WTC11 (cell line): Measurements from ENCODE around the gene OOSP2. TPM values are rescaled to one million over a fixed set of nuclear protein-coding genes. Genes with fewer than 3 reads are reported as not detected.

Source experiments
- ATAC-seq: fragments of 200-7000 bp; cut with Tn5 transposase; 2 replicates; pipeline ENCODE4 v1.10.0; 2021; ENCODE audit warnings: mild to moderate bottlenecking, moderate library complexity
- CTCF ChIA-PET: fragments of 300-600 bp; sonication (Branson Sonifier 250); formaldehyde crosslinking; loops from one replicate; lab custom pipeline; 2021; ENCODE audit warnings: antibody characterized with exemption; lab: Charles Lee
- POLR2A ChIA-PET: fragments of 350-600 bp; sonication (Branson Sonifier 250); formaldehyde crosslinking; loops from one replicate; lab custom pipeline; 2021; ENCODE audit warnings: antibody characterized with exemption; lab: Charles Lee
- DNase-seq: peaks from one replicate; pipeline ENCODE4 v3.0.0; 2021; ENCODE audit warnings: low spot score
- H3K27ac Mint-ChIP-seq: 2 replicates; pipeline ENCODE4 v1.8.0; 2021; ENCODE audit warnings: mixed read lengths
- H3K27me3 Mint-ChIP-seq: 2 replicates; pipeline ENCODE4 v1.8.0; 2021; ENCODE audit warnings: low read depth, mild to moderate bottlenecking, moderate library complexity, mixed read lengths
- H3K36me3 Mint-ChIP-seq: 2 replicates; pipeline ENCODE4 v1.8.0; 2021; ENCODE audit warnings: mixed read lengths
- H3K4me1 Mint-ChIP-seq: 2 replicates; pipeline ENCODE4 v1.8.0; 2022; ENCODE audit warnings: mixed read lengths
- H3K4me3 Mint-ChIP-seq: 2 replicates; pipeline ENCODE4 v1.8.0; 2021; ENCODE audit warnings: mild to moderate bottlenecking, moderate library complexity, mixed read lengths
- H3K9me3 Mint-ChIP-seq: 2 replicates; pipeline ENCODE4 v1.8.0; 2021; ENCODE audit warnings: mixed read lengths
- AFF4 ChIP-seq: sonication (generic); formaldehyde crosslinking; IDR thresholded peaks from 2 replicates; pipeline ENCODE4 v1.8.1; 2023; ENCODE audit warnings: mild to moderate bottlenecking, missing genetic modification reagents, borderline replicate concordance
- CBFB ChIP-seq: sonication (generic); formaldehyde crosslinking; IDR thresholded peaks from 2 replicates; pipeline ENCODE4 v1.8.1; 2022; ENCODE audit warnings: mild to moderate bottlenecking, low read depth, missing genetic modification reagents
- FOXJ3 ChIP-seq: sonication (generic); formaldehyde crosslinking; IDR thresholded peaks from 2 replicates; pipeline ENCODE4 v1.9.0; 2021; ENCODE audit warnings: missing genetic modification reagents, mild to moderate bottlenecking, borderline replicate concordance
- FOXP4 ChIP-seq: sonication (generic); formaldehyde crosslinking; IDR thresholded peaks from 2 replicates; pipeline ENCODE4 v1.8.0; 2022; ENCODE audit warnings: mild to moderate bottlenecking, missing genetic modification reagents
- HMGA2 ChIP-seq: fragments of 250-450 bp; sonication (Bioruptor Pico); IDR thresholded peaks from 2 replicates; pipeline ENCODE4 v1.4.0; 2021; ENCODE audit warnings: mild to moderate bottlenecking, moderate library complexity
- JAZF1 ChIP-seq: fragments of 250-450 bp; sonication (Bioruptor Pico); IDR thresholded peaks from 2 replicates; pipeline ENCODE4 v1.9.0; 2021; ENCODE audit warnings: moderate library complexity, mild to moderate bottlenecking, inconsistent platforms
- MAX ChIP-seq: sonication (generic); formaldehyde crosslinking; IDR thresholded peaks from 2 replicates; pipeline ENCODE4 v1.8.0; 2022; ENCODE audit warnings: mild to moderate bottlenecking, missing genetic modification reagents
- NFE2L1 ChIP-seq: sonication (generic); formaldehyde crosslinking; IDR thresholded peaks from 2 replicates; pipeline ENCODE4 v1.8.1; 2023; ENCODE audit warnings: missing genetic modification reagents
- PRDM15 ChIP-seq: sonication (generic); formaldehyde crosslinking; IDR thresholded peaks from 2 replicates; pipeline ENCODE4 v1.8.0; 2022; ENCODE audit warnings: missing genetic modification reagents
- SMAD4 ChIP-seq: sonication (generic); formaldehyde crosslinking; IDR thresholded peaks from 2 replicates; pipeline ENCODE4 v1.8.0; 2022; ENCODE audit warnings: mild to moderate bottlenecking, missing genetic modification reagents
- ZNF138 ChIP-seq: sonication (generic); formaldehyde crosslinking; conservative IDR thresholded peaks from 2 replicates; pipeline ENCODE4 v1.8.1; 2022; ENCODE audit warnings: mild to moderate bottlenecking, moderate library complexity, missing genetic modification reagents
- ZNF219 ChIP-seq: sonication (generic); formaldehyde crosslinking; IDR thresholded peaks from 2 replicates; pipeline ENCODE4 v1.8.0; 2023; ENCODE audit warnings: missing genetic modification reagents, mild to moderate bottlenecking, borderline replicate concordance
- ZNF232 ChIP-seq: sonication (generic); formaldehyde crosslinking; IDR thresholded peaks from 2 replicates; pipeline ENCODE4 v1.8.0; 2022; ENCODE audit warnings: mild to moderate bottlenecking, missing genetic modification reagents
- ZNF512 ChIP-seq: sonication (generic); formaldehyde crosslinking; IDR thresholded peaks from 2 replicates; pipeline ENCODE4 v1.8.1; 2022; ENCODE audit warnings: missing genetic modification reagents, borderline replicate concordance
- ZNF671 ChIP-seq: fragments of 250-450 bp; sonication (Bioruptor Pico); IDR thresholded peaks from 2 replicates; pipeline ENCODE4 v1.8.0; 2021; ENCODE audit warnings: mild to moderate bottlenecking
- total RNA-seq: library from RNA; stranded (reverse); gene quantifications from 3 replicates; pipeline ENCODE4 v1.2.3, GENCODE V29; 2021
- TF ChIP-seq, protein P1 (sequence below): sonication (generic); formaldehyde crosslinking; IDR thresholded peaks from 2 replicates; pipeline ENCODE4 v1.8.1; 2023; ENCODE audit warnings: mild to moderate bottlenecking, missing genetic modification reagents
- TF ChIP-seq, protein P2 (sequence below): fragments of 250-450 bp; sonication (Bioruptor Pico); IDR thresholded peaks from 2 replicates; pipeline ENCODE4 v1.9.0; 2021; ENCODE audit warnings: moderate library complexity, mild to moderate bottlenecking, inconsistent platforms, borderline replicate concordance

The OOSP2 gene
- total RNA-seq, 1 experiment from 2014 or later, result not detected

DNA sequence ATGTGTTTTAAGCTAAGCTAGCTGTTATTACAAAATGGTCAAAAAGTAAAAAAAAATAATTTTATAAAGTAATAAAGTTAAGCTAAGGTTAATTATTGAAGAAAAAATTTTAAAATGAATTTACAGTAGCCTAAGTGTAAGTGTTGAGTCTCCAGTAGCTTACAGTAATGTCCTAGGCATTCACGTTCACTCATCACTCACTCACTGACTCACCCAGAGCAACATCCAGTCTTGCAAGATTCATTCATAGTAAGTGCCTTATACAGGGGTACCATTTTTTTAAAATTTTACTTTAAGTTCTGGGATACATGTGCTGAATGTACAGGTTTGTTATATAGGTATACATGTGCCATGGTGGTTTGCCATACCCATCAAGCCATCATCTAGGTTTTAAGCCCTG is 34.8 kb upstream of the OOSP2 start:
- H3K4me1 Mint-ChIP-seq, result peaks cover 12% of the 10 kb centered on the region
- ATAC-seq (no peak), DNase-seq (no peak)
- no peak overlapping the region for H3K4me3 Mint-ChIP-seq
- no peaks in the 10 kb centered on the region for H3K36me3 Mint-ChIP-seq
- H3K9me3 Mint-ChIP-seq, result peaks cover 7% of the 10 kb centered on the region
- no peak overlapping the region for H3K27ac Mint-ChIP-seq
- ChIA-PET POLR2A (interaction anchor here (0.6 kb wide), 1 partner anchor 143 kb away, joined by 4 read pairs; no protein-coding TSS in a partner anchor), CTCF (no interaction called here)
- H3K27me3 Mint-ChIP-seq, result no peaks in the 10 kb centered on the region
- TF ChIP-seq, protein P1, sequence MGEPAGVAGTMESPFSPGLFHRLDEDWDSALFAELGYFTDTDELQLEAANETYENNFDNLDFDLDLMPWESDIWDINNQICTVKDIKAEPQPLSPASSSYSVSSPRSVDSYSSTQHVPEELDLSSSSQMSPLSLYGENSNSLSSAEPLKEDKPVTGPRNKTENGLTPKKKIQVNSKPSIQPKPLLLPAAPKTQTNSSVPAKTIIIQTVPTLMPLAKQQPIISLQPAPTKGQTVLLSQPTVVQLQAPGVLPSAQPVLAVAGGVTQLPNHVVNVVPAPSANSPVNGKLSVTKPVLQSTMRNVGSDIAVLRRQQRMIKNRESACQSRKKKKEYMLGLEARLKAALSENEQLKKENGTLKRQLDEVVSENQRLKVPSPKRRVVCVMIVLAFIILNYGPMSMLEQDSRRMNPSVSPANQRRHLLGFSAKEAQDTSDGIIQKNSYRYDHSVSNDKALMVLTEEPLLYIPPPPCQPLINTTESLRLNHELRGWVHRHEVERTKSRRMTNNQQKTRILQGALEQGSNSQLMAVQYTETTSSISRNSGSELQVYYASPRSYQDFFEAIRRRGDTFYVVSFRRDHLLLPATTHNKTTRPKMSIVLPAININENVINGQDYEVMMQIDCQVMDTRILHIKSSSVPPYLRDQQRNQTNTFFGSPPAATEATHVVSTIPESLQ, result no peak

DNA sequence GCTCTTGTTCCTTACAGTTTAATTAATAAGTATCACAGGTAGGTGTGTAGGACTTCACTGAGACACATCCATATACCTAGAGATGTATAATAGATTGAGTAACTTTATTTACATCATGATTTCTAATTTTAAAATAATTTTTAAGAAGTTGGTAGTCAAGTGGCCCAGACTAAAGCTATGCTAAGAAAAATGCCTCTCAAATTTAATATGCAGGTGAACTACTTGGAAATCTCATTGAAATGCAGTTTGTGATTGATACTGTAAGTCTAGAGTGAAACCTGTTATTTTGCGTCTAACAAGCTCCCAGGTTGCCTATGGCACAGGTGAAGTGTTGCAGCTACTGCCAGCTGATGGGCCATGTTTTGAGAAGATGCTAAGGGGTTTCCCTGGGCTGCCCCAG is 23.3 kb upstream of the OOSP2 start, which contains the start of gene OOSP4B:
Gene OOSP4B (plus strand): TSS at position 301 of the 400 bp plus-strand sequence.
- no peak within 1 kb of the TSS for H3K27ac Mint-ChIP-seq
- ChIA-PET POLR2A (no interaction called here), CTCF (no interaction called here)
- no peaks in the 10 kb centered on the region for H3K36me3 Mint-ChIP-seq
- H3K27me3 Mint-ChIP-seq, result no peaks in the 10 kb centered on the region; the same call in 1 of the 2 replicates
- ATAC-seq (no peak), DNase-seq (no peak)
- no peak for TF ChIP-seq MAX (CRISPR knock-in tag)
- no peak for TF ChIP-seq ZNF232
- TF ChIP-seq FOXJ3 (CRISPR knock-in tag), result no peak
- TF ChIP-seq JAZF1 (CRISPR knock-in tag), result no peak
- TF ChIP-seq NFE2L1 (CRISPR knock-in tag), result no peak
- TF ChIP-seq ZNF512 (CRISPR knock-in tag), result no peak
- TF ChIP-seq HMGA2, result no peak
- TF ChIP-seq ZNF219 (CRISPR knock-in tag), result no peak
- TF ChIP-seq CBFB (CRISPR knock-in tag), result no peak
- TF ChIP-seq AFF4 (CRISPR knock-in tag), result no peak
- TF ChIP-seq, protein P2, sequence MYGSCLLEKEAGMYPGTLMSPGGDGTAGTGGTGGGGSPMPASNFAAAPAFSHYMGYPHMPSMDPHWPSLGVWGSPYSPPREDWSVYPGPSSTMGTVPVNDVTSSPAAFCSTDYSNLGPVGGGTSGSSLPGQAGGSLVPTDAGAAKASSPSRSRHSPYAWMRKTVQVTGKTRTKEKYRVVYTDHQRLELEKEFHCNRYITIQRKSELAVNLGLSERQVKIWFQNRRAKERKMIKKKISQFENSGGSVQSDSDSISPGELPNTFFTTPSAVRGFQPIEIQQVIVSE (CRISPR knock-in tag), result no peak
- TF ChIP-seq ZNF138 (CRISPR knock-in tag), result no peak
- H3K4me1 Mint-ChIP-seq, result peaks cover 17% of the 10 kb centered on the region
- peaks cover 16% of the 10 kb centered on the region for H3K9me3 Mint-ChIP-seq
- H3K4me3 Mint-ChIP-seq, result no peak within 1 kb of the TSS

DNA sequence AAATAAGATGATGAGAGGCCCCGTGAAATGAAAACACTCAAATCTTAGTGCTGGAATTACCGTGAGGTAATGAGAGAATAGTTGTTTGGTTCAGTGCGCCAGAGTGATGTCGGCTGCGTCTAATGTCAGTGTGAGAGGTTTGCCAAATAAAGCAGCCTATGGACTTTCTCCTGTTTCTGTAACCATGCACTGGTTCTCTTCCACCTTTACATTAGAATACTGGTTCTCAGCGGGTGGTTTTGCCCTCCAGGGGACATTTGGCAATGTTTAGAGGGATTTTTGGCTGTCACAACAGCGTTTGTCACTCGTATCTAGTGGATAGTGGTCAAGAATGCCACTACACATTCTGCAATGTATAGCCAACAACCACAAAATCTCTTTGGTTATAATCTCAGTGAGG is 22.2 kb upstream of the OOSP2 start:
- Mint-ChIP-seq H3K27ac (no peak overlapping the region), H3K9me3 (peaks cover 14% of the 10 kb centered on the region), H3K4me3 (no peak overlapping the region), H3K27me3 (no peaks in the 10 kb centered on the region; the same call in 1 of the 2 replicates), H3K4me1 (peaks cover 17% of the 10 kb centered on the region), H3K36me3 (no peaks in the 10 kb centered on the region)
- peak; percentile 30 for DNase-seq
- ChIA-PET POLR2A (no interaction called here), CTCF (no interaction called here)
- peak; percentile 60 for ATAC-seq
- no peak for TF ChIP-seq PRDM15 (CRISPR knock-in tag)
- no peak for TF ChIP-seq ZNF671 (CRISPR knock-in tag)
- TF ChIP-seq FOXP4, result no peak
- no peak for TF ChIP-seq SMAD4 (CRISPR knock-in tag)
